MCF 10A (cell line): ENCODE results near the gene NTM. TPM values are rescaled to one million over a fixed set of nuclear protein-coding genes. Genes with fewer than 3 reads are reported as not detected.

Source experiments
- BruUV-seq: library from RNA; stranded (reverse); fragments of 400-500 nt; replicated peaks from 2 replicates; lab custom pipeline; 2021; lab: Mats Ljungman, UMichigan
- CTCF ChIA-PET: fragments of 300-600 bp; sonication (Branson Sonifier 250); formaldehyde crosslinking; extraction: SDS; loops from one replicate; lab custom pipeline; 2021; ENCODE audit warnings: antibody characterized with exemption, inconsistent platforms; lab: Yijun Ruan, JAX
- POLR2A ChIA-PET: fragments of 300-600, 350-650 bp; sonication (Branson Sonifier 250); formaldehyde crosslinking; extraction: SDS; loops from one replicate; lab custom pipeline; 2020; ENCODE audit warnings: antibody characterized with exemption, inconsistent platforms; lab: Yijun Ruan, JAX
- DNase-seq: peaks from one replicate; pipeline ENCODE4 v3.0.0-alpha.2; 2018; ENCODE audit not compliant: unreplicated experiment
- H3K27ac Mint-ChIP-seq: one replicate; pipeline ENCODE4 v1.8.0; 2022; ENCODE audit warnings: mild to moderate bottlenecking, low read depth, mixed read lengths; ENCODE audit not compliant: unreplicated experiment
- H3K27me3 Mint-ChIP-seq: one replicate; pipeline ENCODE4 v1.8.0; 2022; ENCODE audit warnings: mixed read lengths; ENCODE audit not compliant: insufficient read depth, unreplicated experiment
- H3K36me3 Mint-ChIP-seq: one replicate; pipeline ENCODE4 v1.8.0; 2022; ENCODE audit warnings: mild to moderate bottlenecking, moderate library complexity, mixed read lengths; ENCODE audit not compliant: insufficient read depth, unreplicated experiment
- H3K4me1 Mint-ChIP-seq: one replicate; pipeline ENCODE4 v1.8.0; 2022; ENCODE audit warnings: mixed read lengths; ENCODE audit not compliant: insufficient read depth, unreplicated experiment
- H3K4me3 Mint-ChIP-seq: one replicate; pipeline ENCODE4 v1.8.0; 2022; ENCODE audit warnings: mild to moderate bottlenecking, moderate library complexity, mixed read lengths; ENCODE audit not compliant: unreplicated experiment
- H3K9me3 Mint-ChIP-seq: one replicate; pipeline ENCODE4 v1.8.0; 2022; ENCODE audit warnings: mixed read lengths; ENCODE audit not compliant: unreplicated experiment
- CTCF ChIP-seq: fragments of 200-600 bp; IDR thresholded peaks from one replicate; pipeline ENCODE4 v1.8.0; 2022; ENCODE audit warnings: antibody characterized with exemption, mild to moderate bottlenecking; ENCODE audit not compliant: unreplicated experiment
- intact Hi-C: fragments of 100-400 bp; cut with micrococcal nuclease; formaldehyde crosslinking; loops from 2 replicates; pipeline ENCODE4 v1.14.1; 2022
- total RNA-seq: library from RNA; stranded (reverse); gene quantifications from 2 replicates; pipeline ENCODE4 v1.2.3, GENCODE V29; 2022

NTM gene
- total RNA-seq, 1 experiment from 2014 or later: not detected

- no peaks in the 10 kb centered on the region for H3K36me3 Mint-ChIP-seq
- BruUV-seq: no TSS peak
- no peak for DNase-seq
- H3K9me3 Mint-ChIP-seq: peaks cover 15% of the 10 kb centered on the region
- POLR2A ChIA-PET: no interaction called here
- H3K27me3 Mint-ChIP-seq: no peaks in the 10 kb centered on the region
- intact Hi-C loops: no loop called here
- no peak overlapping the region for H3K27ac Mint-ChIP-seq
- H3K4me1 Mint-ChIP-seq: no peaks in the 10 kb centered on the region
- CTCF ChIA-PET: interaction anchor here (1.3 kb wide), 1 partner anchor 59 kb away, joined by 4 read pairs; no protein-coding TSS in a partner anchor
- H3K4me3 Mint-ChIP-seq: no peak overlapping the region
- no peak for TF ChIP-seq CTCF
Observed at GRCh38 chr11:131615611-131616010, 245.2 kb downstream of the NTM start.

- DNase-seq: no peak
- intact Hi-C loops: no loop called here
- Mint-ChIP-seq H3K4me1 (no peaks in the 10 kb centered on the region), H3K4me3 (no peak overlapping the region), H3K9me3 (peaks cover 8% of the 10 kb centered on the region), H3K27ac (no peak overlapping the region), H3K36me3 (no peaks in the 10 kb centered on the region), H3K27me3 (no peaks in the 10 kb centered on the region)
- no TSS peak for BruUV-seq
- ChIA-PET POLR2A (no interaction called here), CTCF (interaction anchor here (1.3 kb wide), 1 partner anchor 58 kb away, joined by 4 read pairs; no protein-coding TSS in a partner anchor)
- no peak for TF ChIP-seq CTCF
Observed at GRCh38 chr11:131616481-131617140, 246.2 kb downstream of the NTM start.

GRCh38 chr11:131618201-131618600 lies 247.8 kb downstream of the NTM start:
- no TSS peak for BruUV-seq
- ChIA-PET CTCF (interaction anchor here (1.0 kb wide), 1 partner anchor 553 kb away, joined by 3 read pairs; no protein-coding TSS in a partner anchor), POLR2A (no interaction called here)
- Mint-ChIP-seq H3K36me3 (no peaks in the 10 kb centered on the region), H3K4me1 (no peaks in the 10 kb centered on the region), H3K4me3 (no peak overlapping the region), H3K9me3 (peaks cover 8% of the 10 kb centered on the region), H3K27ac (no peak overlapping the region), H3K27me3 (no peaks in the 10 kb centered on the region)
- TF ChIP-seq CTCF: no peak
- no peak for DNase-seq
- intact Hi-C loops: no loop called here

- Mint-ChIP-seq H3K4me1 (no peaks in the 10 kb centered on the region), H3K36me3 (no peaks in the 10 kb centered on the region), H3K27me3 (no peaks in the 10 kb centered on the region), H3K4me3 (no peak overlapping the region), H3K27ac (no peak overlapping the region), H3K9me3 (no peaks in the 10 kb centered on the region)
- no peak for TF ChIP-seq CTCF
- intact Hi-C loops: no loop called here
- no TSS peak for BruUV-seq
- DNase-seq: no peak
- ChIA-PET CTCF (interaction anchor here (0.7 kb wide), 1 partner anchor 548 kb away, joined by 3 read pairs; no protein-coding TSS in a partner anchor), POLR2A (no interaction called here)
Observed at GRCh38 chr11:131622193-131622592, 251.8 kb downstream of the NTM start.
